NCI-H510A (cell line): ENCODE measurements around the gene ZSWIM1.
A peak's percentile ranks its signal among the peaks of the same experiment; 100 is the strongest.

Source experiments
- DNase-seq: peaks from one replicate; lab custom pipeline; 2025; lab: John Stamatoyannopoulos, UW

The ZSWIM1 gene

GRCh38 chr20:45909336-45909808 lies 28.3 kb downstream of the ZSWIM1 start:
- DNase-seq: no peak

DNA sequence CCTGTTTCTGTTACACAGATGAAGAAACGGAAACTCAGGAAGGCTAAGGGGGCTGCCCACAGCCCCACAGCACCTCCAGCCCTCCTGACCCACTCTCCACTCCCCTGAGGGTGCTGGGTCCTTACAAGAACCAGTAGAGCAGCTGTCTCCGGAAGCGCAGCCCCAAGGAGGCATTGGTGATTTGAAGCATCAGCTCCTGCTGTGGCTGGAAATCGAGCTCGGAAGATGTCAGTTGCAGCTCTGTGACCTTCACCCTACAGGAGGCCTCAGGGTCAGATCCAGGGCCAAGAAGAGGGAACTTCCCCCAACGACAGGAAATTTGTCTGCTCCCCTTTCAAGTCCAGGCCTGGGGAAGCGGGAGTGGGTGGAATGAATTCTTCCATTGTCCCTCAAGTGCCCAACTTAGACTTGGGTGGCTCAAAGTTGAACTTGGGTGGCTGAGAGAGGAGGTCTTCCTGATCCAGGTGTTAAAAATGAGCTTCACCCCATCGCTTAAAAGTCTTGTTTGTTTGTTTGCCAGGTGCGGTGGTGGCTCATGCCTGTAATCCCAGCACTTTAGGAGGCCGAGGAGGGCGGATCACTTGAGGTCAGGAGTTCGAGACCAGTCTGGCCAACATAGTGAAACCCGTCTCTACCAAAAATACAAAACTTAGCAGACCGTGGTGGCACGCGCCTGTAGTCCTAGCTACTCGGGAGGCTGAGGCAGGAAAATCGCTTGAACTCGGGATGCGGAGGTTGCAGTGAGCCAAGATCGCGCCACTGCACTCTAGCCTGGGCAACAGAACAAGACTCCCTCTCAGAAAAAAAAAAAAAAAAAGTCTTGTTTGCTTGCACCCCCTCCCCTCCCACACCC lies 29.0 kb downstream of the ZSWIM1 start:
- no peak for DNase-seq

- no peak for DNase-seq
Observed at GRCh38 chr20:45910670-45911485, 29.9 kb downstream of the ZSWIM1 start.

- DNase-seq: no peak
Observed at GRCh38 chr20:45911486-45912343, 30.7 kb downstream of the ZSWIM1 start, which contains the start of gene PLTP. TSS of gene PLTP (minus strand) at chr20:45912155. CDS start at chr20:45911452, 703 bp downstream.

GRCh38 chr20:45912344-45912682 lies 31.3 kb downstream of the ZSWIM1 start:
- no peak for DNase-seq

DNA sequence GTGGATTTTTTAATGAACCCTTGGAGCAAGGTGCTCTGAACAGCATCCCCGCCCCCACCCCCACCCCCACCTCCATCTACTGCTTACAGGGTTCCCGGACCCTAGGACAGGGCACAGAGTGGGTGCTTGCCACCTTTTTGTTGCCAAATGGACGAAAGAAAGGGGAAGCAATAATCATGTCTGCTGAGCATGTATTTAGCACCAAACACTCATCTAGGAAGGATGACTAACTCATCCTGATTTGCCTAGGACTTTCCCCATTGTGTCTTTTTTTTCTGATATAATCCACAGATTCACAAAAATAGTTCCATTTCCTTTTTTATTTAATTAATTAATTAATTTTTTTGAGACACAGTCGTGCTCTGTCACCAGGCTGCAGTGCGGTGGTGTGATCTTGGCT lies 32.1 kb downstream of the ZSWIM1 start:
- DNase-seq: no peak

GRCh38 chr20:45917790-45918141 lies 36.7 kb downstream of the ZSWIM1 start:
- no peak for DNase-seq

- DNase-seq: no peak
Observed at GRCh38 chr20:45918182-45918737, 37.2 kb downstream of the ZSWIM1 start.

- DNase-seq: no peak
Observed at GRCh38 chr20:45918779-45919537, 37.9 kb downstream of the ZSWIM1 start.

GRCh38 chr20:45919542-45920399 lies 38.7 kb downstream of the ZSWIM1 start:
- DNase-seq: no peak

DNA sequence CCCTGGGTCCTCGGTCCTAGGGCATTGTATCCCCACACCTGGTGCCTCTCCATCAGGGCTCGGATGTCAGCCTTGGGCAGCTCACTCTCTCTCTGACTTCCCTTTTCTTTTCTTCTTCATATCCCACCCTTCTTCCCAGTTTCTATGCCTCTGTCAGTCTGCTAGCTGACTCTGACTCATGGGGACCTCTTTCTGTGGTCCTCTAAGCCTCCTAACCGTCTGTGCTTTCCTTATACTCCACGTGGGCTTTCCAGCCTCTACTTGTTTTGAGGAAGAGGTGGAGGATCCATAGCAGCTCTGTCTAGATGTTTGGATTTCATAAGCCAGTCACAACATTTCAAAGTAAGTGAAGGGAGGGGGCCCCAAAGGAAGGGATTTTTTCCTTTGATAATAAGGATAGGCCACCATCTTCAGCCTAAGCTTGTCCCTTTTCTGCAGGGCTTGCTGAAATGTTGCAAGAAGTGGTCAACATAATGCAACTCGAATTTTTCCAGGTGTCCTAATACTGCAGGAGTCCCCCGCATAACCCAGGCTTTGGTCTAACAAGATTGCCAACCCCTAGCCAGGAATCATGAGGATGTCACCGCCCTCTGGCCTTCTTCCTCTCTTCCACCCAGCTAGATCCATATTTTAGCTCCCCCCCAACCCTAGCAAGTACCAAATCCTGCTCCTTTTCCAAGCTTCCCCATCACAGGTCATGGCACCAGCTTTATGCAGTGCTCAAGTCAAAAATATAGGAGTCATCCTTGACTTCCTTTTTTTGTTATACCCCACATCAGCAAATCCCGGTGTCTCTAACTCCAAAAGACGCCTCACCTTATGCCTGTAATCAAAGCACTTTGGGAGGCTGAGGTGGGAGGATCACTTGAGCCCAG lies 39.7 kb downstream of the ZSWIM1 start:
- no peak for DNase-seq

- DNase-seq: no peak
Observed at GRCh38 chr20:45921337-45922189, 40.5 kb downstream of the ZSWIM1 start.

DNA sequence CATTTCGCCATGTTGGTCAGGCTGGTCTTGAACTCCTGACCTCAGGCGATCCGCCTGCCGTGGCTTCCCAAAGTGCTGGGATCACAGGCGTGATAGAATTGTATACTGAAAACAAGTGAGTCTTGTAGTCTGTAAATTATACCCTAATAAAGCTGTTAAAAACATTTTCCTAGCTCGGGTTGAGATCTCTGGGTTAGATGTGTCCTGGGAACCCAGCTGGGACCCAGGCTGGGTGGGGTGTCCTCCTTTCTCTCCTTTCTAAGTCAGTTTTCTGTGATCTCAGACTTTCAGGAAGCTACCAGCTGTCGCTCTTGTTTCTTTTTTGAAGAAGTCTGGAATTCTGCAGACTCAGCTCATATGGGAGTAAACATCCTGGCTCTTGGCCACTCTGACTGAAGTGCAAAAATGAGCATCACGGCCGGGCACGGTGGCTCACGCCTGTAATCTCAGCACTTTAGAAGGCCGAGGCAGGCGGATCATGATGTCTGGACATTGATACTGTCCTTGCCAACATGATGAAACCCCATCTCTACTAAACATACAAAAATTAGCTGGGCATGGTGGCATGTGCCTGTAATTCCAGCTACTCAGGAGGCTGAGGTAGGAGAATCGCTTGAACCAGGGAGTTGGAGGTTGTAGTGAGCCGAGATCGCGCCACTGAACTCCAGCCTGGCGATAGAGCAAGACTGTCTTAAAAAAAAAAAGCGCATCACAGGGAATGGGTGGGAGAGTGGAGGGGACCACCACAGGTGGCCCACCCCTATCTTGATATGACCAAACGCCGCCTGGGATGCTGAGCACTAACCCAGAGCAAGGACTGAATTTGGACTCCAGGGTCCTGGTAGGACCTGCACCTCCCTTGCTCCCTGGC lies 43.6 kb downstream of the ZSWIM1 start:
- peak; percentile 31 for DNase-seq

- no peak for DNase-seq
Observed at GRCh38 chr20:45925821-45926506, 44.9 kb downstream of the ZSWIM1 start.

GRCh38 chr20:45926731-45927070 lies 45.7 kb downstream of the ZSWIM1 start:
- DNase-seq: no peak

GRCh38 chr20:45927071-45927878 lies 46.2 kb downstream of the ZSWIM1 start:
- no peak for DNase-seq
